ENCODE data around the gene ALPP. TPM values are rescaled to one million over a fixed set of nuclear protein-coding genes. Genes with fewer than 3 reads are reported as not detected.
"Not testable (repeated sequence)": the region's sequence is repeated elsewhere in the genome, so short reads cannot be mapped to it uniquely, and the experiment has no call there.

Gene ALPP
- total and polyA plus RNA-seq, 8 donors, result not detected

GRCh38 chr2:232362174-232362900 is 16.2 kb upstream of the ALPP start:
- intact Hi-C loops (cut with DNase I), result no loop called here
- H3K4me3 ChIP-seq, result no peak overlapping the region
- no peaks in the 10 kb centered on the region for H3K9me3 ChIP-seq
- FAIRE-seq (no peak), DNase-seq (peak in 1 of 6 donors; percentile 30), ATAC-seq (no peak)
- TF ChIP-seq CTCF (IDR thresholded peaks at IDR 0.05), result no peak
- H3K36me3 ChIP-seq, result no peaks in the 10 kb centered on the region
- H3K27ac ChIP-seq, result no peak overlapping the region
- H3K4me1 ChIP-seq, result no peaks in the 10 kb centered on the region
- WGBS, 2 donors, result 81 to 92% methylated on average over 8 of the region's 8 CpGs
- H3K27me3 ChIP-seq, result no peaks in the 10 kb centered on the region

- FAIRE-seq; H3K4me1 ChIP-seq; H3K27me3 ChIP-seq; H3K4me3 ChIP-seq; H3K9me3 ChIP-seq; H3K36me3 ChIP-seq; intact Hi-C loops (cut with DNase I); H3K27ac ChIP-seq; ATAC-seq: not testable (repeated sequence)
- 82 to 88% methylated on average over 12 of the region's 12 CpGs for WGBS, 2 donors
- peak in 1 of 6 donors; percentile 33 for DNase-seq
Observed at GRCh38 chr2:232363064-232363783, 15.3 kb upstream of the ALPP start.

- intact Hi-C loops (cut with DNase I), result no loop called here
- H3K4me3 ChIP-seq, result no peak overlapping the region
- H3K36me3 ChIP-seq, result no peaks in the 10 kb centered on the region
- peak in 1 of 4 donors; percentile 11 for ATAC-seq
- no peaks in the 10 kb centered on the region for H3K4me1 ChIP-seq
- no peaks in the 10 kb centered on the region for H3K27me3 ChIP-seq
- no peaks in the 10 kb centered on the region for H3K9me3 ChIP-seq
- no peak for TF ChIP-seq CTCF (IDR thresholded peaks at IDR 0.05)
- DNase-seq, result peak in 1 of 6 donors; percentile 52
- no peak for FAIRE-seq
- no peak overlapping the region for H3K27ac ChIP-seq
- 86 to 90% methylated on average over 14 of the region's 14 CpGs for WGBS, 2 donors
Observed at GRCh38 chr2:232363784-232364615, 14.6 kb upstream of the ALPP start.

GRCh38 chr2:232364806-232365594 is 13.6 kb upstream of the ALPP start:
- not testable (repeated sequence) for FAIRE-seq

GRCh38 chr2:232365621-232366321 is 12.8 kb upstream of the ALPP start:
- Histone ChIP-seq H3K9me3 (no peaks in the 10 kb centered on the region), H3K27me3 (no peaks in the 10 kb centered on the region), H3K4me1 (no peaks in the 10 kb centered on the region), H3K4me3 (no peak overlapping the region), H3K27ac (no peak overlapping the region), H3K36me3 (no peaks in the 10 kb centered on the region)
- ATAC-seq (peak in 3 of 4 donors; percentile 57 to 85 (median 67)), FAIRE-seq (no peak), DNase-seq (peak in 2 of 6 donors; percentile 50 to 51)
- peak in 1 of 4 donors; percentile 10 for TF ChIP-seq CTCF (IDR thresholded peaks at IDR 0.05)
- 70 to 72% methylated on average over 20 of the region's 20 CpGs for WGBS, 2 donors
- intact Hi-C loops (cut with DNase I), result no loop called here

More at GRCh38 chr2:232364806-232365594, 13.6 kb upstream of the ALPP start:
- H3K27ac ChIP-seq; H3K36me3 ChIP-seq; ATAC-seq; intact Hi-C loops (cut with DNase I); H3K4me3 ChIP-seq; H3K27me3 ChIP-seq; H3K9me3 ChIP-seq; H3K4me1 ChIP-seq: not testable (repeated sequence)
- 65 to 75% methylated on average over 14 to 18 of the region's 18 CpGs for WGBS, 2 donors
- DNase-seq, result peak in 1 of 6 donors; percentile 43

- H3K9me3 ChIP-seq; H3K4me1 ChIP-seq; intact Hi-C loops (cut with DNase I); ATAC-seq; FAIRE-seq; H3K27ac ChIP-seq; H3K36me3 ChIP-seq; H3K4me3 ChIP-seq; H3K27me3 ChIP-seq: not testable (repeated sequence)
- peak in 2 of 6 donors; percentile 56 to 58 for DNase-seq
- 64 to 75% methylated on average over 14 to 20 of the region's 23 CpGs for WGBS, 2 donors
Observed at GRCh38 chr2:232366461-232366860, 12.1 kb upstream of the ALPP start.
